Measurements from ENCODE around the gene LARGE1.

The LARGE1 gene

DNA sequence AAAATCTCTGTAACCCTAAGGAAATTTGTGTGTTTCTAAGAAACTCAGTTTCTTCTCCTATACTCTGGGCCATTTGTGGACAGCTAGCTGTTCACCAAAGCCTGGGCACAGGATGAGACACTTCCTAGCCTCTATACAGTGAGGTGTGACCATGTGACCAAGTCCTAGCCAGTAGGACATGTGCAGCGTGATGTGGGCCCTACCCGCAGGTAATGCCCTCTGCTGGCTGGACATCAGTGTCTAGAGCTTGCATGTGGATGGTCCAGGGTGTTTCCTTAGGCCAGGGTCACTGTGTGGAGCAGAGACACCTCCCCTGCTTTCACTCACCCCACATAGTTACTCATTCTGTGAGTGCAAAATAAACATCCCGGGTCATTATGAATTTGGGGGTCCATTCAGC is 100.5 kb downstream of the LARGE1 start:
- Histone ChIP-seq H3K4me3 (ENCODE audit: low read depth in 1 of 2, low read length in 2 of 2) (no peak overlapping the region), H3K27me3 (ENCODE audit: low read depth, low read length) (no peaks in the 10 kb centered on the region), H3K9me3 (ENCODE audit: control insufficient read depth in 1 of 2, low read length in 2 of 2) (peaks cover 0 to 8% of the 10 kb centered on the region in 2 donors), H3K4me1 (ENCODE audit: control insufficient read depth in 1 of 2, insufficient read depth in 2 of 2, low read length in 2 of 2) (peaks cover 0 to 1% of the 10 kb centered on the region in 2 donors), H3K36me3 (ENCODE audit: control insufficient read depth in 1 of 2, insufficient read depth in 2 of 2, low read length in 2 of 2) (no peaks in the 10 kb centered on the region), H3K27ac (ENCODE audit: low read length) (no peak overlapping the region)

- Histone ChIP-seq H3K4me3 (ENCODE audit: low read depth in 1 of 2, low read length in 2 of 2) (no peak overlapping the region), H3K9me3 (ENCODE audit: control insufficient read depth in 1 of 2, low read length in 2 of 2) (peaks cover 0 to 8% of the 10 kb centered on the region in 2 donors), H3K27ac (ENCODE audit: low read length) (no peak overlapping the region), H3K27me3 (ENCODE audit: low read depth, low read length) (no peaks in the 10 kb centered on the region), H3K36me3 (ENCODE audit: control insufficient read depth in 1 of 2, insufficient read depth in 2 of 2, low read length in 2 of 2) (no peaks in the 10 kb centered on the region), H3K4me1 (ENCODE audit: control insufficient read depth in 1 of 2, insufficient read depth in 2 of 2, low read length in 2 of 2) (no peaks in the 10 kb centered on the region)
These were observed 102.7 kb downstream of the LARGE1 start for GRCh38 chr22:33817512-33818127.

- no peak overlapping the region for H3K4me3 ChIP-seq (ENCODE audit: low read depth in 1 of 2, low read length in 2 of 2)
- peaks cover 0 to 8% of the 10 kb centered on the region in 2 donors for H3K9me3 ChIP-seq (ENCODE audit: control insufficient read depth in 1 of 2, low read length in 2 of 2)
- H3K27me3 ChIP-seq (ENCODE audit: low read depth, low read length) = no peaks in the 10 kb centered on the region
- H3K4me1 ChIP-seq (ENCODE audit: control insufficient read depth in 1 of 2, insufficient read depth in 2 of 2, low read length in 2 of 2) = peaks cover 4 to 7% of the 10 kb centered on the region in 2 donors
- H3K27ac ChIP-seq (ENCODE audit: low read length) = peak overlapping the region; percentile 62
- H3K36me3 ChIP-seq (ENCODE audit: control insufficient read depth in 1 of 2, insufficient read depth in 2 of 2, low read length in 2 of 2) = no peaks in the 10 kb centered on the region
These were observed 107.8 kb downstream of the LARGE1 start for GRCh38 chr22:33812360-33812977.

DNA sequence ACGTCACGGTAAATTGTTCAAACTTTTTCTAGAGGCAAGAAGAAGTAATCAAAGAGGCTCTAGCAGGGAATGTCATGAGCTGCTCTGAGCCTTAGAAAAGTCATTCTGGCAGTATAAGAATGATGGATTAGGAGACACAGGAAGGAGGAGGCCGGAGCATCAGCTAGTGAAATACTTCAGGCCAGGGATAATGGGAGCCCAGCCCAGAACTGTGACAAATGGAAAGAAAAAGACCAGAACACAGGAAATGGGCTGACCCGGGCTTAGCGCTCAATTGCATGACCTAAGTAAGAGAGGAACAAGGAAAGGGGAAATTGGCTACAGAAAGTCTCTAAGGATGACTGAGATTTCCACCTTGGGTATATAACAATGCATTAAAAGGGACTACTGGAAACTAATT is 108.6 kb downstream of the LARGE1 start:
- H3K9me3 ChIP-seq (ENCODE audit: control insufficient read depth in 1 of 2, low read length in 2 of 2) = peaks cover 0 to 8% of the 10 kb centered on the region in 2 donors
- no peaks in the 10 kb centered on the region for H3K27me3 ChIP-seq (ENCODE audit: low read depth, low read length)
- no peaks in the 10 kb centered on the region for H3K36me3 ChIP-seq (ENCODE audit: control insufficient read depth in 1 of 2, insufficient read depth in 2 of 2, low read length in 2 of 2)
- H3K4me1 ChIP-seq (ENCODE audit: control insufficient read depth in 1 of 2, insufficient read depth in 2 of 2, low read length in 2 of 2) = peaks cover 6 to 7% of the 10 kb centered on the region in 2 donors
- no peak overlapping the region for H3K4me3 ChIP-seq (ENCODE audit: low read depth in 1 of 2, low read length in 2 of 2)
- H3K27ac ChIP-seq (ENCODE audit: low read length) = peak overlapping the region; percentile 71

DNA sequence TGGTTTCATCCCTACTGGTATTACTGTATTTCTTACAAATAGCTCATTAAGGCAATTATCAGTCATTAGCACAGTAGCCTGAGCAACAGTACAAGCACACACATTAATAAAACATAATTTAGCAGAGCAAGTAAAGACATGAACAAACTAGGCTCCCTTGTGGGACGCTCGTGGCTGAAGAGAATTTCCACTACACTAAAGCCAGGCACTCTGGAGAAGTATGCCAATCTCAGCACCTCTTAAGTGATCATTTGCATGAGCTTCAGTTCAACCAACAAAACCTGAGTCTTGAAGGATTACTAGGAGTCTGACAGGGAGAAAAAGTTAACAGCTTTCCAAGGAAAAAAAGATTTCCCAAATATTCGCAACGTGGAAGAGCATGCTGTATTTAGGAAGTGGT is 109.1 kb downstream of the LARGE1 start:
- Histone ChIP-seq H3K36me3 (ENCODE audit: control insufficient read depth in 1 of 2, insufficient read depth in 2 of 2, low read length in 2 of 2) (no peaks in the 10 kb centered on the region), H3K9me3 (ENCODE audit: control insufficient read depth in 1 of 2, low read length in 2 of 2) (peaks cover 0 to 4% of the 10 kb centered on the region in 2 donors), H3K4me1 (ENCODE audit: control insufficient read depth in 1 of 2, insufficient read depth in 2 of 2, low read length in 2 of 2) (peaks cover 6 to 10% of the 10 kb centered on the region in 2 donors), H3K4me3 (ENCODE audit: low read depth in 1 of 2, low read length in 2 of 2) (no peak overlapping the region), H3K27me3 (ENCODE audit: low read depth, low read length) (no peaks in the 10 kb centered on the region), H3K27ac (ENCODE audit: low read length) (peak overlapping the region; percentile 71)

GRCh38 chr22:33807470-33807869 is 112.8 kb downstream of the LARGE1 start:
- H3K4me3 ChIP-seq (ENCODE audit: low read depth in 1 of 2, low read length in 2 of 2) = no peak overlapping the region
- no peak overlapping the region for H3K27ac ChIP-seq (ENCODE audit: low read length)
- no peaks in the 10 kb centered on the region for H3K27me3 ChIP-seq (ENCODE audit: low read depth, low read length)
- peaks cover 14 to 18% of the 10 kb centered on the region in 2 donors for H3K4me1 ChIP-seq (ENCODE audit: control insufficient read depth in 1 of 2, insufficient read depth in 2 of 2, low read length in 2 of 2)
- H3K36me3 ChIP-seq (ENCODE audit: control insufficient read depth in 1 of 2, insufficient read depth in 2 of 2, low read length in 2 of 2) = no peaks in the 10 kb centered on the region
- no peaks in the 10 kb centered on the region for H3K9me3 ChIP-seq (ENCODE audit: control insufficient read depth in 1 of 2, low read length in 2 of 2)

- Histone ChIP-seq H3K4me1 (ENCODE audit: control insufficient read depth in 1 of 2, insufficient read depth in 2 of 2, low read length in 2 of 2) (peaks cover 7 to 18% of the 10 kb centered on the region in 2 donors), H3K4me3 (ENCODE audit: low read depth in 1 of 2, low read length in 2 of 2) (no peak overlapping the region), H3K27ac (ENCODE audit: low read length) (no peak overlapping the region), H3K9me3 (ENCODE audit: control insufficient read depth in 1 of 2, low read length in 2 of 2) (no peaks in the 10 kb centered on the region), H3K27me3 (ENCODE audit: low read depth, low read length) (no peaks in the 10 kb centered on the region), H3K36me3 (ENCODE audit: control insufficient read depth in 1 of 2, insufficient read depth in 2 of 2, low read length in 2 of 2) (no peaks in the 10 kb centered on the region)
These were observed 114.1 kb downstream of the LARGE1 start for GRCh38 chr22:33806191-33806590.

DNA sequence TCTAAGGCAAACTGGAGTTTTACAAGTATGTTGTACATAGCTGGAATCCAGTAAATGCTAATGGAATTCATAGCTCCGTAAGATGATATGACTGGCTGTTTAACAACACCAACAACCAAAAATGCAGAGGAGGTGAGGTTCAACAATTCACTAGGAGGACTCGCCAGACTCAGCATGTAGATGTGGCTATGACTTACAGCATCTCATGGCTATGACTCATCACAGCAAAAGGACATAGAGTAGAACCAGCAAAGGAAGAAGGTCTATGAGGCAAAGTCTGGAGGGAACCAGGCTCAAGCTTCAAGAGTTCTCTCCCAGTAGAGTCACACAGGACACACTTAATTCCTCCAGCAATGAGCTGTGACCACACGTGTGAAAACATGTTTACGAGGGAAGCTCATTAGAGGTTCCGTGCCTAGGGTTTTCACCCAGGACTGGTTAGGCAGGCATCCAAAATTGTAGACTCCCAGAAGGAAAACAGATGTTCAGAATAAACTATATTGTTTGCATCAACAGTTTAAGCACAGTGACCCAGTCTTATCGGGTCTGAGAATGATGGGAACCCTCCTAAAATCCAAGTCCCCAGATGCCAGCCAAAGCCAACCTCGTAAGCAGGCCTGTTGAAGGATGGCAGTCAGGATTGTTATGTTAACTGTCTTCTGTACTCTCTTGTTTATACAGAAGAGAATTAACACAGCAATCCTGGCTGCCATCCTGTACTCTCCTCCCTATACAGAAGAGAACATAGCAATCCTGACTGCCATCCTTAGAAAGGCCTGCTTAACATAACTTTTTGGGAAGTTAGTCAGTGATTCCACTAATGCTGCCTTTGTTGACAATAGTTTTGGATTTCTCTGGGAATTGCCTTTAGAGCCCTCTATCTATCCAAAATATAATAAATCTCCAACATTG is 116.6 kb downstream of the LARGE1 start:
- Histone ChIP-seq H3K27me3 (ENCODE audit: low read depth, low read length) (no peaks in the 10 kb centered on the region), H3K4me1 (ENCODE audit: control insufficient read depth in 1 of 2, insufficient read depth in 2 of 2, low read length in 2 of 2) (peaks cover 7 to 18% of the 10 kb centered on the region in 2 donors), H3K27ac (ENCODE audit: low read length) (peak overlapping the region; percentile 19)

DNA sequence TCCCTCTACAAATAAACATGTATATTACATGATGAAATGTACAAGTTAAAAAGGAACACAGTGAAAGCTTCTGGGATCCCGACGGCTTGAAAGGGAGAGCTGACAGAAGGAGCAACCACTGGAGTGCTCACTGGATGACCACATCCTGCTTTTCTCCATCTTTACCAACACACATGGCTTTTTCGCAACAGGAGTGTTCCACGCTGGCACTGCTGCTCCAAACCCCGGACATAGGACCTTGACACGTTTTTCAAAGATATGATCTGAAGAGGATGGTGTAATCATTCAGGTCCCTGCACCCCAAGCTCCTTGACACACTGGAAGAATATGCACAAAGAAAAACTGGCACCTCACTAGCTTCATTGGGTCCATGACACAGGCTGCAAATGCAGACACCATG is 121.9 kb downstream of the LARGE1 start:
- peaks cover 0 to 10% of the 10 kb centered on the region in 2 donors for H3K4me1 ChIP-seq (ENCODE audit: control insufficient read depth in 1 of 2, insufficient read depth in 2 of 2, low read length in 2 of 2)
- H3K27ac ChIP-seq (ENCODE audit: low read length) = no peak overlapping the region
- H3K27me3 ChIP-seq (ENCODE audit: low read depth, low read length) = no peaks in the 10 kb centered on the region
- H3K9me3 ChIP-seq (ENCODE audit: control insufficient read depth in 1 of 2, low read length in 2 of 2) = no peaks in the 10 kb centered on the region
- no peak overlapping the region for H3K4me3 ChIP-seq (ENCODE audit: low read depth in 1 of 2, low read length in 2 of 2)
- H3K36me3 ChIP-seq (ENCODE audit: control insufficient read depth in 1 of 2, insufficient read depth in 2 of 2, low read length in 2 of 2) = no peaks in the 10 kb centered on the region

More for the DNA sequence above, 116.6 kb downstream of the LARGE1 start:
- H3K36me3 ChIP-seq (ENCODE audit: control insufficient read depth in 1 of 2, insufficient read depth in 2 of 2, low read length in 2 of 2) = no peaks in the 10 kb centered on the region
- H3K4me3 ChIP-seq (ENCODE audit: low read depth in 1 of 2, low read length in 2 of 2) = no peak overlapping the region
- H3K9me3 ChIP-seq (ENCODE audit: control insufficient read depth in 1 of 2, low read length in 2 of 2) = no peaks in the 10 kb centered on the region

GRCh38 chr22:33796494-33796893 is 123.8 kb downstream of the LARGE1 start:
- no peaks in the 10 kb centered on the region for H3K27me3 ChIP-seq (ENCODE audit: low read depth, low read length)
- H3K9me3 ChIP-seq (ENCODE audit: control insufficient read depth in 1 of 2, low read length in 2 of 2) = no peaks in the 10 kb centered on the region
- H3K4me1 ChIP-seq (ENCODE audit: control insufficient read depth in 1 of 2, insufficient read depth in 2 of 2, low read length in 2 of 2) = peaks cover 0 to 13% of the 10 kb centered on the region in 2 donors
- H3K27ac ChIP-seq (ENCODE audit: low read length) = no peak overlapping the region
- H3K4me3 ChIP-seq (ENCODE audit: low read depth in 1 of 2, low read length in 2 of 2) = no peak overlapping the region
- no peaks in the 10 kb centered on the region for H3K36me3 ChIP-seq (ENCODE audit: control insufficient read depth in 1 of 2, insufficient read depth in 2 of 2, low read length in 2 of 2)

GRCh38 chr22:33793475-33793874 is 126.8 kb downstream of the LARGE1 start:
- Histone ChIP-seq H3K4me3 (ENCODE audit: low read depth in 1 of 2, low read length in 2 of 2) (peak overlapping the region in 1 of 2 donors; percentile 37), H3K27me3 (ENCODE audit: low read depth, low read length) (no peaks in the 10 kb centered on the region), H3K36me3 (ENCODE audit: control insufficient read depth in 1 of 2, insufficient read depth in 2 of 2, low read length in 2 of 2) (no peaks in the 10 kb centered on the region), H3K9me3 (ENCODE audit: control insufficient read depth in 1 of 2, low read length in 2 of 2) (peaks cover 0 to 4% of the 10 kb centered on the region in 2 donors), H3K4me1 (ENCODE audit: control insufficient read depth in 1 of 2, insufficient read depth in 2 of 2, low read length in 2 of 2) (peaks cover 0 to 13% of the 10 kb centered on the region in 2 donors), H3K27ac (ENCODE audit: low read length) (peak overlapping the region; percentile 66)
